KMS-11 (cell line): ENCODE data around the gene ZNF175.
A peak's percentile ranks its signal among the peaks of the same experiment; 100 is the strongest.

ENCODE experiments used
- H2AFZ ChIP-seq: fragments of 200-600 bp; sonication (generic); 2 replicates; pipeline ENCODE4 v1.6.1; 2016; ENCODE audit warnings: antibody characterized with exemption, mixed run types, low read depth
- H3K27ac ChIP-seq: fragments of 200-600 bp; sonication (generic); 2 replicates; pipeline ENCODE4 v1.6.1; 2016; ENCODE audit warnings: mild to moderate bottlenecking, mixed run types
- H3K27me3 ChIP-seq: fragments of 200-600 bp; sonication (generic); 2 replicates; pipeline ENCODE4 v1.6.1; 2017; ENCODE audit warnings: mild to moderate bottlenecking, low read depth, mixed run types, moderate library complexity; ENCODE audit not compliant: insufficient read depth
- H3K36me3 ChIP-seq: fragments of 200-600 bp; sonication (generic); 2 replicates; pipeline ENCODE4 v1.6.1; 2017; ENCODE audit warnings: mild to moderate bottlenecking, mixed run types; ENCODE audit not compliant: insufficient read depth
- H3K4me1 ChIP-seq: fragments of 200-600 bp; sonication (generic); 2 replicates; pipeline ENCODE4 v1.6.1; 2016; ENCODE audit warnings: mild to moderate bottlenecking, low read depth, mixed run types; ENCODE audit not compliant: poor library complexity, severe bottlenecking
- H3K4me2 ChIP-seq: fragments of 200-600 bp; sonication (generic); 2 replicates; pipeline ENCODE4 v1.7.0; 2016; ENCODE audit warnings: mild to moderate bottlenecking, mixed run types
- H3K4me3 ChIP-seq: fragments of 200-600 bp; sonication (generic); IDR thresholded peaks from 2 replicates; pipeline ENCODE4 v1.6.1; 2017; ENCODE audit warnings: low read depth, low read length, mixed read lengths; ENCODE audit not compliant: insufficient read depth
- H3K79me2 ChIP-seq: fragments of 200-600 bp; sonication (generic); 2 replicates; pipeline ENCODE4 v1.6.1; 2016; ENCODE audit warnings: low read depth, mixed run types; ENCODE audit not compliant: insufficient read depth
- H3K9ac ChIP-seq: fragments of 200-600 bp; sonication (generic); 2 replicates; pipeline ENCODE4 v1.6.1; 2016; ENCODE audit warnings: mild to moderate bottlenecking, mixed run types
- H4K20me1 ChIP-seq: fragments of 200-600 bp; sonication (generic); 2 replicates; pipeline ENCODE4 v1.6.1; 2016; ENCODE audit warnings: mild to moderate bottlenecking, mixed run types; ENCODE audit not compliant: insufficient read depth
- TF ChIP-seq, protein P1 (sequence below): fragments of 200-600 bp; sonication (generic); conservative IDR thresholded peaks from 2 replicates; pipeline ENCODE4 v1.6.1; 2017; ENCODE audit warnings: low read depth, mild to moderate bottlenecking, antibody characterized with exemption, low read length, moderate library complexity, mixed read lengths

ZNF175 gene

DNA sequence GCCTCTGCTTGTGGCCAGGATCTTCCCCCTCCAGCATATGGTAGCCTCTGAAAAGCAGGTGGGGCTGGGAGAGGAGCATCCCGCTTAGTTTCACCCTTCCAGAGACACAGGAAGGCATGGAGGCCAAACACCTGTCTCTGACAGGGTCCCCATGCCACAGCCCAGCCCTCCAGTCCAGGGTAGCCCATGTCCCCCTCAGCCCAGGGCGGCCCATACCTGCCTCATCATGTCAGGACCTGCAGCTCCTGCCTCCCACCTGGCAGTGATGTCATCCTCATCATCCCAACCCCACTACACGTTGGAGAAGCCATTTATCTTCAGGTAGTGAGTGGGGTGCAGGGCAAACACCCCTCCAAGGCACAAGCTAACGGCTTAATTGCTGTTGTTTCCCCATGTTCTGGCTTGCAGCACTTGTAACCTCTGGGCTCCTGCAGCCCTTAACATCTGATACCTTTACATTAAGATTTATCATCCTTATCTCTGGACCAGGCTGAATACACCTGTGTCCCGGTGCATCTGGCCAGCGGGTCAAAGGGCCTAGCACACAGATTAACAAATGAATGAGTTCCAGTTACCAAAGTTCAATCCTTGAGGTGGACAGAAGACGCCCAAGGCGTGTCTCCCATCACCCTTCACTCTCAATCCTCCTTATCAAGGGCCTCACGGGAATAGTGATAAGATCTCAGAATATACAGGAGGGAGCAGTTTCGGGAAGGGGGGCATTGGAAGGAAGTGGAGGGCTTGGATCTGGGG, 22.2 kb downstream of the ZNF175 start:
- 0 out of 2 replicates have a peak overlapping the region, but pooled peaks have one; percentile 54 for H2AFZ ChIP-seq
- no peaks in the 10 kb centered on the region for H3K79me2 ChIP-seq
- TF ChIP-seq, protein P1, sequence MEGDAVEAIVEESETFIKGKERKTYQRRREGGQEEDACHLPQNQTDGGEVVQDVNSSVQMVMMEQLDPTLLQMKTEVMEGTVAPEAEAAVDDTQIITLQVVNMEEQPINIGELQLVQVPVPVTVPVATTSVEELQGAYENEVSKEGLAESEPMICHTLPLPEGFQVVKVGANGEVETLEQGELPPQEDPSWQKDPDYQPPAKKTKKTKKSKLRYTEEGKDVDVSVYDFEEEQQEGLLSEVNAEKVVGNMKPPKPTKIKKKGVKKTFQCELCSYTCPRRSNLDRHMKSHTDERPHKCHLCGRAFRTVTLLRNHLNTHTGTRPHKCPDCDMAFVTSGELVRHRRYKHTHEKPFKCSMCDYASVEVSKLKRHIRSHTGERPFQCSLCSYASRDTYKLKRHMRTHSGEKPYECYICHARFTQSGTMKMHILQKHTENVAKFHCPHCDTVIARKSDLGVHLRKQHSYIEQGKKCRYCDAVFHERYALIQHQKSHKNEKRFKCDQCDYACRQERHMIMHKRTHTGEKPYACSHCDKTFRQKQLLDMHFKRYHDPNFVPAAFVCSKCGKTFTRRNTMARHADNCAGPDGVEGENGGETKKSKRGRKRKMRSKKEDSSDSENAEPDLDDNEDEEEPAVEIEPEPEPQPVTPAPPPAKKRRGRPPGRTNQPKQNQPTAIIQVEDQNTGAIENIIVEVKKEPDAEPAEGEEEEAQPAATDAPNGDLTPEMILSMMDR = no peak
- H3K4me1 ChIP-seq = no peaks in the 10 kb centered on the region
- no peaks in the 10 kb centered on the region for H4K20me1 ChIP-seq
- no peaks in the 10 kb centered on the region for H3K36me3 ChIP-seq
- no peaks in the 10 kb centered on the region for H3K27me3 ChIP-seq
- H3K9ac ChIP-seq = no peak overlapping the region
- H3K4me2 ChIP-seq = peak overlapping the region; percentile 10; the same call in 1 of the 2 replicates
- H3K27ac ChIP-seq = no peak overlapping the region
- H3K4me3 ChIP-seq = no peak overlapping the region

DNA sequence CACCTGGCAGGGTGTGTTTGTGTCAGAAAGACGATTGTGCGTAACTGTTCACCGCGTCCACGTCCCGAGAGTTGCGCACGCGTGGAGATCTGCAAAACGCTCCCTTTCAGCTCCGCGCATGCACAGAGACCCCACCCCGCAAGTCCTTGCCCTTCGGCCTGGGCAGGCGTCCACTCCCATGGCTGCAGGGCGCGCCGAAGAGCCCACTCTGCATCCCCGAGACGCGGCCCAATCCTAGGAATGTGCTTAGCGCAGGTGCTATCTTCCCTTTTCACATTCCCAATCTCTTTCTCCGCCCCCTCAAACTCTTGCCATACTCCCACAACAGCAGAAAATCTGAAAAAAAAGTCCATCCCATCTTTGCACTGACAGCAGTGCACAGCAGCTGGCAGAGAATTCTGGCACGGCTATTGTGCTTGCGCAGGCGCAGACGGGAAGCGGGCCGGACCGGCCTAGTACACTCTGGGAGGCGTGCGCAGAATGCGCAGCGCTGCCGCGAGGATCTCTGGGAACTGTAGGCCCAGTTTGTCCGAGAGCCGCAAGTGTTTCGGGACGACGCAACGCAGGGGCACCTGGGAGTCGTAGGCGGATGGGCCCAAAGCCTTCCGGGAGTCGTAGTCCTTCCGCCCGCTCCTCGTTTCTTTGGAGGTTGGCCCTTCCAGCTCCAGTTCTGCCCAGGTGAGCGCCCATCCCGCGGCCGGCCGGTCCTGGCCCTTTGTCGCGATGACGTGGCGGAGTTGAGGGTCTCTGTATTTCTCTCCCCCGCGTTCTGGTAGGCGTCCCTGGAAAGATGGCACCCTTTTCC, 23.1 kb downstream of the ZNF175 start:
- Histone ChIP-seq H3K4me3 (no peak overlapping the region), H2AFZ (peak overlapping the region; percentile 54), H3K36me3 (no peaks in the 10 kb centered on the region), H3K79me2 (no peaks in the 10 kb centered on the region), H4K20me1 (no peaks in the 10 kb centered on the region), H3K4me2 (peak overlapping the region; percentile 10; the same call in 1 of the 2 replicates), H3K27me3 (no peaks in the 10 kb centered on the region), H3K4me1 (no peaks in the 10 kb centered on the region), H3K27ac (no peak overlapping the region), H3K9ac (no peak overlapping the region)
- TF ChIP-seq, protein P1 = no peak

DNA sequence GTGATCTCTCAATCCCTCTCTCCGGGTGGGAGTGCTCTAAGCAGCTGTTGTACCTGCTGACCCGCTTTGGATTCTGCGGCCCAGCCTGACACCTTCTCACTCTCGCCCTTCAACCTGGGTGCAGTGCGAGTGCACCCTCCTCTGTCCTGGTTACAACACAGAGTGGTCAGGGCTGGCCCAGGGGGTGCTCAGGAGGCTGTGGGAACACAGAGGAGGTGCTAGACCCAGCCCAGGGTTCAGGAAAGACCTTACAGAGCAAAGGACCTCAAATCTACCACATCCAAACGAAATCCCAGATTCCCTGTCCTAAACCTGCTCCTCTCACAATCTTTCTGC, 23.7 kb downstream of the ZNF175 start:
- Histone ChIP-seq H3K27me3 (no peaks in the 10 kb centered on the region), H3K36me3 (no peaks in the 10 kb centered on the region), H3K4me3 (no peak overlapping the region), H3K4me1 (no peaks in the 10 kb centered on the region), H3K9ac (no peak overlapping the region), H2AFZ (peak overlapping the region; percentile 54; the same call in 1 of the 2 replicates), H4K20me1 (no peaks in the 10 kb centered on the region), H3K79me2 (no peaks in the 10 kb centered on the region), H3K27ac (no peak overlapping the region), H3K4me2 (no peak overlapping the region)
- TF ChIP-seq, protein P1 = no peak

DNA sequence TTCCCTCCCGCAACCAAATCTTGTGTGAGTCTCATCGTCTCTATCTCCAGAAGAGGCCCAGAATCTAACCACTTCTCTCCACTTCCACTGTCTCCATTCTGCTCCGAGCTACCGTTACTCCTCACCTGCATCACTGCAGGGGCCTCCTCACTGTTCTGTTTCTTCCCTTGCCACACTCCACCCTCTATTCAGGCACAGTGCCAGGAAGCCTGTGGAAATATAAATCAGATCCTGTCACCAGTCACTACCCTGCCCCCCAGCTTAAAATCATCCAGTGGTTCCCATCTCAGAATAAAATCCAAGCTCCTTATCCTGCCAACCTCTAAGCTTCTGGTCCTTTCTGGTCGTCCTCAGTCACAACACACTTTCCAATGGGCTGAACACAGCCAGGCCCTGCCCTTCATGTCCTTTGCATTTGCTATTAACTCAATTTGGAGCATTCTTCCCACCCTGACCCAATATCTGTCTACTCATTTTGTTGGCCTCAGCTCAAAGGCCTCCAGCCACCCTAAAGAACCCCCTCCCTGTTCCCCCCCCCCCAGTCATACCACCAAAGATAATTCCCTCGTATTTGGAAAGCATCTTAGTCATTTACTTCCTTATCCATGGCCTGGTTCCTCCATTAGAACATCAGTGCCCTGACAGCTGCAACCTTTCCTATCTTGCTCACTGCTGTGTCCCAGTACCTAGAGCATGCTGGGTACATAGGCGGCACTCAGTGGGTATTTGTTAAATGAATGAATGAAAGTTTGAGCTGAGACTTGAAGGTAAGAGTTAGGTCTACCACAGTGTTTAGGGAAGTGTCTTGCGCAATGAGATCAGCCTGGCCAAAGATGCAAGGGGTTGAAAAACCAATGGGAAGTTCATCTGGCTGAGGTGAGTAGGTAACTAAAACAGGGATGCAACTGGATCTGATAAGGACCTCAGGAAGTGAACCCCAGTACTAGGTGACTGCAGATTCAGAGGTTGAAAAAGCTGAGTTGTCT, 24.4 kb downstream of the ZNF175 start:
- Histone ChIP-seq H4K20me1 (no peaks in the 10 kb centered on the region), H3K4me3 (no peak overlapping the region), H3K79me2 (no peaks in the 10 kb centered on the region), H3K36me3 (no peaks in the 10 kb centered on the region), H3K4me1 (no peaks in the 10 kb centered on the region), H3K27me3 (no peaks in the 10 kb centered on the region), H3K9ac (no peak overlapping the region), H2AFZ (no peak overlapping the region), H3K27ac (no peak overlapping the region), H3K4me2 (no peak overlapping the region)
- TF ChIP-seq, protein P1 = no peak
